NT2/D1 (cell line): ENCODE measurements around the gene CA7.

Source experiments
- YY1 ChIP-seq: IDR thresholded peaks from 2 replicates; pipeline ENCODE4 v1.6.1; 2011; ENCODE audit not compliant: insufficient read length, insufficient read depth
- ZNF274 ChIP-seq: IDR thresholded peaks from 2 replicates; pipeline ENCODE4 v1.6.1; 2011; ENCODE audit warnings: mild to moderate bottlenecking, low read depth, low read length

DNA sequence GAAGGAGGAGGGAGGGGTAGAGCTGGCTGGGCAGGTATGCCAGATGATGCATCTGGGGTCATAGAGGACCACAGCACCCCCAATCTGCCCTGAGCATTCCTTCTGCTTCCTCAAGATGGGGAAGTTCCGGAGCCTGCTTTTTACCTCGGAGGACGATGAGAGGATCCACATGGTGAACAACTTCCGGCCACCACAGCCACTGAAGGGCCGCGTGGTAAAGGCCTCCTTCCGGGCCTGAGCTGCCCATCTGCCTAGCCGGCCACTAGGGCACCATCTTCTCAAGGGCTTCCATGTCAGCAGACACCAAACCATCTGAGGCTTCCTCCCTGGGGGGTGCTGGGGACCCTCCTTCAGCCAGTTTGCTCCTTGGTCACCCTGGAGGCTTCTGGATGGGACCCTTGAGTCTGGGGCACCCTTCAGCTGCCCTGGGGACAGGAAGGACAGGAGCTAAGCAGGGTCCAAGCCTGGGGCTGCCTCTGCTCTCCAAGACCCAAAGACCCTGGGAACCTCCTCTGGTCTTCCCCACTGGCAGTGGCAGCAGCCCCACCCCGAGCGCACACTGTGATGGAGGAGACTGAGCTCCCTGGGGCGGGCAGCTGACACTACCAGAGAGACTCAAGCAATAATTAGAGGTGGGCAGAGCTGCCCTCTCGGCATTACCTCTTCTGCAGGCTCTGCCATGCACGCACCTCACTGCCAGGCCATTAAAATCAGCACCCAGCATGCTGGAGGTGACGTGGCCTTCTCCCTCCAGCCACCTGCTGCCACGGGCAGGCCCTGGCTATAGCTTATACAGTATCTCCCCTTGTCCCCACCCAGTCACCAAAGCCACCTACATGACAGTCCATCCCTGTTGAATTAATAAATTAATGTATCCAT is 9.3 kb downstream of the CA7 start:
- TF ChIP-seq YY1 = no peak
- TF ChIP-seq ZNF274 = no peak
